Measurements from ENCODE around the gene CASQ1. TPM values are rescaled to one million over a fixed set of nuclear protein-coding genes. Genes with fewer than 3 reads are reported as not detected.

CASQ1 gene
- total RNA-seq, 1 donor, result 0.18 TPM

DNA sequence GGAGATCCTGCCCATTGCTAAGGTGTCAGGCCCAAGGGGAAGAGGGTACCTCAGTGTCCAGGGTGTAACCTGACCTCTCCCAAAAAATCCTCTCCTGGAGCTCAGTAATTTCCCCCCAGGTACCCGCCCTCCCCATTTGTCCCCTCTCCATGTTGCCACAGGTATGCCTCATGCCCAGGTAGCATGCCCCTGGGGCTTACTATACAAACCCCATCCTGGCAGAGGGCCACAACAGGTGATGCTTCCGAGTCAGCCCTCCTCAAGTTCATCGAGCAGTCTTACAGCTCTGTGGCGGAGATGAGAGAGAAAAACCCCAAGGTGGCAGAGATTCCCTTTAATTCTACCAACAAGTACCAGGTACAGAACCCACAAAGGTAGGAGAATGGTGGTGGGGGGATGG is 23.3 kb upstream of the CASQ1 start:
- DNase-seq (ENCODE audit: low read depth), result no peak
- H3K4me3 ChIP-seq (ENCODE audit: low read depth, low read length), result no peak overlapping the region
- TF ChIP-seq, protein P1, sequence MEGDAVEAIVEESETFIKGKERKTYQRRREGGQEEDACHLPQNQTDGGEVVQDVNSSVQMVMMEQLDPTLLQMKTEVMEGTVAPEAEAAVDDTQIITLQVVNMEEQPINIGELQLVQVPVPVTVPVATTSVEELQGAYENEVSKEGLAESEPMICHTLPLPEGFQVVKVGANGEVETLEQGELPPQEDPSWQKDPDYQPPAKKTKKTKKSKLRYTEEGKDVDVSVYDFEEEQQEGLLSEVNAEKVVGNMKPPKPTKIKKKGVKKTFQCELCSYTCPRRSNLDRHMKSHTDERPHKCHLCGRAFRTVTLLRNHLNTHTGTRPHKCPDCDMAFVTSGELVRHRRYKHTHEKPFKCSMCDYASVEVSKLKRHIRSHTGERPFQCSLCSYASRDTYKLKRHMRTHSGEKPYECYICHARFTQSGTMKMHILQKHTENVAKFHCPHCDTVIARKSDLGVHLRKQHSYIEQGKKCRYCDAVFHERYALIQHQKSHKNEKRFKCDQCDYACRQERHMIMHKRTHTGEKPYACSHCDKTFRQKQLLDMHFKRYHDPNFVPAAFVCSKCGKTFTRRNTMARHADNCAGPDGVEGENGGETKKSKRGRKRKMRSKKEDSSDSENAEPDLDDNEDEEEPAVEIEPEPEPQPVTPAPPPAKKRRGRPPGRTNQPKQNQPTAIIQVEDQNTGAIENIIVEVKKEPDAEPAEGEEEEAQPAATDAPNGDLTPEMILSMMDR (IDR thresholded peaks at IDR 0.05; ENCODE audit: insufficient read depth, low read length), result no peak

- TF ChIP-seq, protein P1 (IDR thresholded peaks at IDR 0.05; ENCODE audit: insufficient read depth, low read length), result no peak
- H3K4me3 ChIP-seq (ENCODE audit: low read depth, low read length), result no peak overlapping the region
- no peak for DNase-seq (ENCODE audit: low read depth)
These were observed 22.8 kb upstream of the CASQ1 start for GRCh38 chr1:160167580-160167979.

DNA sequence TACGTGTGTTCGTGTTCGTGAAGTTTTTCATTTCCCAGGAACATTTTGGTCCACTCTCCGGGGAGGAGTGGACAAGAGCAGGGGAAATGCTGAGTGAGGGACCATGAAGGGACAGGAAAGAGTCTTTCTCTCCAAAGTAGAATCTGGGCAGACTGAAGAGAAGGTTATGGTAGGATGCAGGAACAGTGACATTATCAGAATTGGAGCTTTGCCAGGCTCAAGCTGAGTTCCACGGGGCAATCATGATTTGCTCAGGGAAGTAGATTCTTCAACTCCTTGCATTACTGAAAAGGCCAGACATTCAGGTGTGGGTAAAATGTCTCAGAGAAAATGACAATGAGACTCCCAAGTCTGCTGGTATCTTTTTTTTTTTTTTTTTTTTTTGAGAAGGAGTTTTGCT is 22.4 kb upstream of the CASQ1 start:
- DNase-seq (ENCODE audit: low read depth), result no peak
- no peak overlapping the region for H3K4me3 ChIP-seq (ENCODE audit: low read depth, low read length)
- TF ChIP-seq, protein P1 (IDR thresholded peaks at IDR 0.05; ENCODE audit: insufficient read depth, low read length), result no peak

DNA sequence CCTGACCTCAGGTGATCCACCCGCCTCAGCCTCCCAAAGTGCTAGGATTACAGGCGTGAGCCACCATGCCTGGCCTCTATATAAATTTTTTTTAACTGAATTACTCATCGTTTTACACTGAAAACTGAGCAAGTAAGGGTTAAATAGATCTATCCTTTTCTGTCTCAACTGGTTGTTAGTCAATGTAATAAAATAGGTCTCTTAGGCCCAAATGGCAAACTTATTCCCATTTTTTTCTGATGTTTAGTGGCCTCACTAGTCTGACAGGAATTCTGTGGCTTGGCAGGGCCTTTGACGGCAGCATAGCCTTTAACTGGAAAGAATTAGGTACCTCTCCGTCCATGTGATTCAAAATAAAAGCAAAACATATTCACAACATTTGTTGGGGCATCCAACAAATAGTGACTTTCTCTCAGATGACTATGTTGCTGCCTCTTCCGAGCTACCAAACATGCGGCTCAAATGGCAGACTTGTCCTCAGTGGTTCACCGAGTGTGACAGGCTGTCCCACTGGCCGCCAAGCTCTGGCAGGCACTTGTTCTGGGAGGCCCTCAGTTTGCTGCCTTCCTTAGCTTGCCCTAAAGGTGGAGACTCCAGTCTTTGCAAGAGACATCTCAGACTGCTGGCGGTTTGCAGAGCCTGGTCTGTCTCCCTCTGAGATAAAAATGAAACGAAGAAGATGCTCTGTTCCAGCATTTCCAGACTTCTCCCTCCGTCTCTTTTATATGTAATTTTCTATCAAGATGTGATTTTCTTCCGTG is 21.6 kb upstream of the CASQ1 start:
- TF ChIP-seq, protein P1 (IDR thresholded peaks at IDR 0.05; ENCODE audit: insufficient read depth, low read length), result no peak
- DNase-seq (ENCODE audit: low read depth), result no peak
- no peak overlapping the region for H3K4me3 ChIP-seq (ENCODE audit: low read depth, low read length)

DNA sequence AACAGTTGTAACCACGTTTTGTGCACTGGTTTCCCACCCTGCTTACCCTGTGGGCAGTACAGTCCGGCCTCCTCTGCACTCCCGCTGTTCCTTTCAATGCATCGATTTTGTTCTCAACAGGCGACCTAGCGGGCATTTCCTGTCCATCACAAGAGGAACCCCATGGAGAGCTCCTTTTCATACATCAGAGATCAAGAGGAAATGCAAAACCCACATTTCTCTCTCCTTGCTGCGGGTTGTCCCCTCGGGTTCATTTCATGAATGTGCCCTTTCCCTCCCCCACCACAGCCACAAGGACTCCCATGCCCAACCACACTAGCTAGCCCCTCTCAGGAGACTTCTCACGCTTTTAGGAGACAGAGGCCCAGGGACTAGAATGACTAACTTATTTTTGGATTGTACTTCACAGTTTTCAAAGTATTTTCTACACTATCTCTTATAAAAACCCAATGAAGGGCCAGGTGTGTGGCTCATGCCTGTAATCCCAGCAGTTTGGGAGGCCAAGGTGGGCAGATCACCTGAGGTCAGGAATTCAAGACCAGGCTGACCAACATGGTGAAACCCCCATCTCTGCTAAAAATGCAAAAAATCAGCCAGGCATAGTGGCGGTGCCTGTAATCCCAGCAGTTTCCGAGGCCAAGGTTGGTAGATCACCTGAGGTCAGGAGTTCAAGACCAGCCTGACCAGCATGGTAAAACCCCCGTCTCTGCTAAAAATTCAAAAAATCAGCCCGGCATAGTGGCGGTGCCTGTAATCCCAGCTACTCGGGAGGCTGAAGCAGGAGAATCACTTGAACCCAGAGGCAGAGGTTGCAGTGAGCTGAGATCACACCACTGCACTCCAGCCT is 20.6 kb upstream of the CASQ1 start:
- TF ChIP-seq, protein P1 (IDR thresholded peaks at IDR 0.05; ENCODE audit: insufficient read depth, low read length), result no peak
- no peak overlapping the region for H3K4me3 ChIP-seq (ENCODE audit: low read depth, low read length)
- no peak for DNase-seq (ENCODE audit: low read depth)

DNA sequence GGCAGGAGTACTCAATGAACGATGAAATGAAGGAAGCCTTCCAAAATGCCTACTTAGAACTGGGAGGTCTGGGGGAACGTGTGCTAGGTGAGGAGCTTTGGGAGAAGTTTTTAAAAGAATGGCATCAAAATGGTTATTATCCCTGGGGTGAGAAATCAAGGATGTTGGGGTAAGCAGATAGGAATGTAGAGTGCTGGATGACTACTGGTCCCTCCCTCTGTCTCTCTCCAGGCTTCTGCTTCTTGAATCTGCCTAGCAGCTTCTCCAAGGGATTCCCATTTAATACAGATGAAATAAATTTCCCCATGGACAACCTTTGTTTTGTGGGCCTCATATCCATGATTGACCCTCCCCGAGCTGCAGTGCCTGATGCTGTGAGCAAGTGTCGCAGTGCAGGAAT is 19.0 kb upstream of the CASQ1 start:
- H3K4me3 ChIP-seq (ENCODE audit: low read depth, low read length), result no peak overlapping the region
- peak; percentile 27 for DNase-seq (ENCODE audit: low read depth)
- TF ChIP-seq, protein P1 (IDR thresholded peaks at IDR 0.05; ENCODE audit: insufficient read depth, low read length), result no peak
